DOHH2 (cell line): ENCODE results near the gene SLC6A11.

Experiments
- H3F3A ChIP-seq: fragments of 200-600 bp; sonication (generic), shearing (Covaris generic); 2 replicates; pipeline ENCODE4 v1.6.0; 2016; ENCODE audit warnings: antibody characterized with exemption, mild to moderate bottlenecking; ENCODE audit not compliant: control insufficient read depth, insufficient read depth
- H3K27ac ChIP-seq: fragments of 200-600 bp; sonication (generic); 2 replicates; pipeline ENCODE4 v1.5.1; 2014; ENCODE audit warnings: low read depth, mild to moderate bottlenecking, low read length, moderate library complexity
- H3K27me3 ChIP-seq: fragments of 200-600 bp; sonication (generic); 2 replicates; pipeline ENCODE4 v1.6.1; 2014; ENCODE audit warnings: mild to moderate bottlenecking, low read length, mixed read lengths; ENCODE audit not compliant: control insufficient read depth
- H3K36me3 ChIP-seq: fragments of 200-600 bp; sonication (generic); 2 replicates; pipeline ENCODE4 v1.6.1; 2014; ENCODE audit warnings: mild to moderate bottlenecking, low read length, moderate library complexity, mixed read lengths; ENCODE audit not compliant: control insufficient read depth
- H3K4me1 ChIP-seq: fragments of 200-600 bp; sonication (generic); 2 replicates; pipeline ENCODE4 v1.6.1; 2014; ENCODE audit warnings: mild to moderate bottlenecking, low read length, mixed read lengths; ENCODE audit not compliant: control insufficient read depth
- H3K4me2 ChIP-seq: fragments of 200-600 bp; sonication (generic); 2 replicates; pipeline ENCODE4 v1.6.0; 2014; ENCODE audit warnings: mild to moderate bottlenecking, low read length, moderate library complexity
- H3K4me3 ChIP-seq: fragments of 200-600 bp; sonication (generic); 2 replicates; pipeline ENCODE4 v1.5.1; 2014; ENCODE audit warnings: mild to moderate bottlenecking, low read length, mixed read lengths
- H3K79me2 ChIP-seq: fragments of 200-600 bp; sonication (generic); 2 replicates; pipeline ENCODE4 v1.6.1; 2014; ENCODE audit warnings: mild to moderate bottlenecking, low read length, mixed read lengths; ENCODE audit not compliant: control insufficient read depth
- H3K9me2 ChIP-seq: fragments of 200-600 bp; sonication (generic); replicated peaks from 2 replicates; pipeline ENCODE4 v1.6.1; 2014; ENCODE audit warnings: mild to moderate bottlenecking, low read length, mixed read lengths; ENCODE audit not compliant: control insufficient read depth
- H3K9me3 ChIP-seq: fragments of 200-600 bp; sonication (generic); 2 replicates; pipeline ENCODE4 v1.6.1; 2014; ENCODE audit warnings: antibody characterized with exemption, low read length, mixed read lengths; ENCODE audit not compliant: control insufficient read depth, insufficient read depth
- H4K20me1 ChIP-seq: fragments of 200-600 bp; sonication (generic); 2 replicates; pipeline ENCODE4 v1.6.0; 2014; ENCODE audit warnings: low read depth, mild to moderate bottlenecking, antibody characterized with exemption, low read length, moderate library complexity; ENCODE audit not compliant: control insufficient read depth, insufficient read depth
- EZH2phosphoT487 ChIP-seq: fragments of 200-600 bp; sonication (generic); IDR thresholded peaks from 2 replicates; pipeline ENCODE4 v1.6.1; 2017; ENCODE audit warnings: borderline replicate concordance, mild to moderate bottlenecking, antibody characterized with exemption, low read length, moderate library complexity, mixed read lengths
- TF ChIP-seq, protein P1 (sequence below): fragments of 200-600 bp; sonication (generic); IDR thresholded peaks from one replicate; pipeline ENCODE4 v1.5.1; 2014; ENCODE audit warnings: antibody characterized with exemption, mild to moderate bottlenecking, low read depth, low read length; ENCODE audit not compliant: poor library complexity, severe bottlenecking

The SLC6A11 gene

DNA sequence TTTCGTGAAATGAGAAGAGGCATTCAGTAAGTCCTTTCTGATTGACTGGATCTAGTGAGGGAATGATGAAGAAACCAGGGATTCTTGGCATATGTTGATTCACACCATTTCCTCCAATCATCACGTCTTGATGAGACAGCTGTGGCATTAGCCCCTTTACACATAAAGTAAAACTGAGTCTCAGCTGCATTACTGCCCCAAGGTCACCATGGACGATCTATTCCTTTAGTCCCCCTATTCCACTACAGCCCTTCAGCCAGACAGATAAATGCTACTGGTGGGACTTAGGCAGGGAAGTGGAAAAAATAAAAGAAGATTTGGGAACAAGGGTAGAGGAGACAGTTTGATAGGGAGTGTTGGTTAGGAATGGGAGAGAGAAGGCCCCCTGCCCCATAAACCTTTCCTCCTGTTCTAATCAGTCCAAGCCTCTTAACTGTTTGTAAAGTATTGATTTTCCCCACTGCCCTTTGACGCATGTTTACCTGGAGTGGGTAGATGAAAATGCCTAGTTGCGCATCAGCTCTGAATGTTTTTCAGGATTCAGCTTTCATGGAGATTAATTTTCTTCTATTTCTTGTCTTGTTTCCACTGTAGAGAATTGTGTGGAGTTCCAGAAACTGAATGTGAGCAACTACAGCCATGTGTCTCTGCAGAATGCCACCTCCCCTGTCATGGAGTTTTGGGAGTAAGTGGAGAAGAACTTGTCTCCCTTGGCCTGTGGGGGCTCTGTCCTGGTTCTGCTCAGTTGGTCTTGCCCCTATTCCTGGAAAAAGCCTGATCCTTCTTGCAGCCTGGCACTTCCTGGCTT is 6.9 kb downstream of the SLC6A11 start:
- no peak overlapping the region for H3K27ac ChIP-seq
- no peak for TF ChIP-seq EZH2phosphoT487
- TF ChIP-seq, protein P1, sequence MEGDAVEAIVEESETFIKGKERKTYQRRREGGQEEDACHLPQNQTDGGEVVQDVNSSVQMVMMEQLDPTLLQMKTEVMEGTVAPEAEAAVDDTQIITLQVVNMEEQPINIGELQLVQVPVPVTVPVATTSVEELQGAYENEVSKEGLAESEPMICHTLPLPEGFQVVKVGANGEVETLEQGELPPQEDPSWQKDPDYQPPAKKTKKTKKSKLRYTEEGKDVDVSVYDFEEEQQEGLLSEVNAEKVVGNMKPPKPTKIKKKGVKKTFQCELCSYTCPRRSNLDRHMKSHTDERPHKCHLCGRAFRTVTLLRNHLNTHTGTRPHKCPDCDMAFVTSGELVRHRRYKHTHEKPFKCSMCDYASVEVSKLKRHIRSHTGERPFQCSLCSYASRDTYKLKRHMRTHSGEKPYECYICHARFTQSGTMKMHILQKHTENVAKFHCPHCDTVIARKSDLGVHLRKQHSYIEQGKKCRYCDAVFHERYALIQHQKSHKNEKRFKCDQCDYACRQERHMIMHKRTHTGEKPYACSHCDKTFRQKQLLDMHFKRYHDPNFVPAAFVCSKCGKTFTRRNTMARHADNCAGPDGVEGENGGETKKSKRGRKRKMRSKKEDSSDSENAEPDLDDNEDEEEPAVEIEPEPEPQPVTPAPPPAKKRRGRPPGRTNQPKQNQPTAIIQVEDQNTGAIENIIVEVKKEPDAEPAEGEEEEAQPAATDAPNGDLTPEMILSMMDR, result no peak
- H3K27me3 ChIP-seq, result no peaks in the 10 kb centered on the region; the same call in 1 of the 2 replicates

DNA sequence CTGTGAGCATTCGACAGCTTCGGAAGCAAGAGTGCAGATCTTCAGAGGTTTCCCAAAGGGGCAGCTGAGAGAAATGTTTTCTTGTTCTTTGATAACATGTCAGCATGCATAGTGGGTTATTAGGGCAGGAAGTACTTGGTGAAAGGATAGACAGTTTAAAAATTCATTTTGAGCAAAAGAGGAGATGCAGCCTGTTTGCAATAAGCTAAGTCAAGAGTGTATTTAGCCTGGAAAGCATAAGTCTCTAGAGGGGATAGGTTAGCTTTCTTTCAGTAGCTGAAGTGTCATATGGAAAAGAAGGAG is 7.4 kb downstream of the SLC6A11 start:
- H3K36me3 ChIP-seq, result no peaks in the 10 kb centered on the region
- H3K4me2 ChIP-seq, result no peak overlapping the region
- H3K4me3 ChIP-seq, result no peak overlapping the region
- H4K20me1 ChIP-seq, result no peaks in the 10 kb centered on the region
- no peaks in the 10 kb centered on the region for H3F3A ChIP-seq
- no peak overlapping the region for H3K27ac ChIP-seq
- H3K27me3 ChIP-seq, result no peaks in the 10 kb centered on the region; the same call in 1 of the 2 replicates
- no peaks in the 10 kb centered on the region for H3K9me3 ChIP-seq
- H3K79me2 ChIP-seq, result no peaks in the 10 kb centered on the region
- H3K4me1 ChIP-seq, result no peaks in the 10 kb centered on the region
- no peak for TF ChIP-seq EZH2phosphoT487
- TF ChIP-seq, protein P1, result no peak
- no peaks in the 10 kb centered on the region for H3K9me2 ChIP-seq

More for the DNA sequence above, 6.9 kb downstream of the SLC6A11 start:
- Histone ChIP-seq H3K79me2 (no peaks in the 10 kb centered on the region), H3F3A (no peaks in the 10 kb centered on the region), H4K20me1 (no peaks in the 10 kb centered on the region), H3K36me3 (no peaks in the 10 kb centered on the region), H3K9me2 (no peaks in the 10 kb centered on the region), H3K4me2 (no peak overlapping the region), H3K4me1 (no peaks in the 10 kb centered on the region), H3K9me3 (no peaks in the 10 kb centered on the region), H3K4me3 (no peak overlapping the region)

DNA sequence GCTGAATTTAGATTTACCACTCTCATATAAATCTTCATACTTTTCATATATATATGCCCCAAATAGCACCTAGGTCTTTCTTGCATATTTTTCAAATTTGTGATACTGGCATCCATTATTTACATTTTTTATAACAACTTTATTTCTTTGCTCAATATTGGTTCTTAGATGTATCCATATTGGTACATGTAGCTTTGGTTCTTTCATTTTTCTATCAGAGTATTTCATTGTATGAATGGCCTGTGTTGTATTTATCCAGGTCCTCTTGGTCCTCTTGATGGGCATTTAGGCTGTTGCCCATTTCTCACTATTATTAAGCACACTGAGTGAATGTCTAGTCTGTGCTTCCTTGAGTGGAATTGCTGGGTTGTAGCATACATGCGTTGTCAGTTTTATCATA is 8.4 kb downstream of the SLC6A11 start:
- H3K4me2 ChIP-seq, result no peak overlapping the region

More for the DNA sequence above, 8.4 kb downstream of the SLC6A11 start:
- no peaks in the 10 kb centered on the region for H4K20me1 ChIP-seq
- H3K4me1 ChIP-seq, result no peaks in the 10 kb centered on the region
- no peaks in the 10 kb centered on the region for H3F3A ChIP-seq
- H3K36me3 ChIP-seq, result no peaks in the 10 kb centered on the region
- no peaks in the 10 kb centered on the region; the same call in 1 of the 2 replicates for H3K27me3 ChIP-seq
- no peaks in the 10 kb centered on the region for H3K9me3 ChIP-seq
- H3K79me2 ChIP-seq, result no peaks in the 10 kb centered on the region
- TF ChIP-seq EZH2phosphoT487, result no peak
- TF ChIP-seq, protein P1, result no peak
- H3K4me3 ChIP-seq, result no peak overlapping the region
- no peak overlapping the region for H3K27ac ChIP-seq
- H3K9me2 ChIP-seq, result no peaks in the 10 kb centered on the region
